HEK293 (cell line): ENCODE measurements around the gene ICAM2.

Experiments used
- CTCF ChIA-PET: fragments of 350-600 bp; formaldehyde crosslinking; extraction: SDS; loops from one replicate; lab custom pipeline; 2021; ENCODE audit warnings: antibody characterized with exemption; lab: Yijun Ruan, JAX
- POLR2A ChIA-PET: fragments of 300-600 bp; formaldehyde crosslinking; extraction: SDS; loops from one replicate; lab custom pipeline; 2020; ENCODE audit warnings: antibody characterized with exemption, inconsistent platforms; lab: Yijun Ruan, JAX
- H3K27ac ChIP-seq: fragments of 200-500 bp; sonication (Bioruptor generic); 2 replicates; pipeline ENCODE4 v1.5.1; 2014; ENCODE audit warnings: low read depth, low read length, control low read depth, inconsistent platforms; ENCODE audit errors: extremely low read depth
- H3K36me3 ChIP-seq, 2 experiments: fragments of 200-500 bp in 1 of 2; sonication (Bioruptor generic) in 1 of 2; 1 replicate in 1 of 2; 2 replicates in 1 of 2; pipeline ENCODE4 v1.5.1; 2014 to 2017; ENCODE audit warnings: inconsistent platforms in 2 of 2, low read length in 2 of 2; ENCODE audit not compliant: control insufficient read depth in 2 of 2, insufficient read depth in 1 of 2
- H3K4me1 ChIP-seq: fragments of 200-500 bp; sonication (Bioruptor generic); 2 replicates; pipeline ENCODE4 v1.5.1; 2014; ENCODE audit warnings: mild to moderate bottlenecking, low read length, inconsistent platforms; ENCODE audit not compliant: control insufficient read depth, insufficient read depth
- H3K4me3 ChIP-seq: 2 replicates; pipeline ENCODE4 v1.5.1; 2011; ENCODE audit warnings: low read depth, mild to moderate bottlenecking, control low read depth, low read length, moderate library complexity
- H3K9me3 ChIP-seq: fragments of 200-500 bp; sonication (Bioruptor generic); 2 replicates; pipeline ENCODE4 v1.5.1; 2014; ENCODE audit warnings: low read depth, low read length, inconsistent platforms; ENCODE audit not compliant: control insufficient read depth, insufficient read depth
- BCL11B ChIP-seq: fragments of 450-650 bp; formaldehyde crosslinking; IDR thresholded peaks from 2 replicates; pipeline ENCODE4 v1.5.1; 2016; ENCODE audit warnings: low read depth, missing biosample characterization, missing genetic modification characterization
- HOXA7 ChIP-seq: sonication (generic); formaldehyde crosslinking; IDR thresholded peaks from 2 replicates; pipeline ENCODE4 v1.8.1; 2022; ENCODE audit warnings: missing genetic modification reagents, borderline replicate concordance
- KLF1 ChIP-seq: fragments of 450-650 bp; formaldehyde crosslinking; IDR thresholded peaks from 2 replicates; pipeline ENCODE4 v1.5.1; 2016; ENCODE audit warnings: missing biosample characterization, missing genetic modification characterization
- OVOL3 ChIP-seq: fragments of 450-650 bp; formaldehyde crosslinking; IDR thresholded peaks from 2 replicates; pipeline ENCODE4 v1.5.1; 2016; ENCODE audit warnings: missing biosample characterization, missing genetic modification characterization
- TRIM28 ChIP-seq: IDR thresholded peaks from 2 replicates; pipeline ENCODE4 v1.6.1; 2011; ENCODE audit warnings: low read length, control low read depth, borderline replicate concordance
- ZNF138 ChIP-seq: fragments of 450-650 bp; formaldehyde crosslinking; IDR thresholded peaks from 2 replicates; pipeline ENCODE4 v1.5.1; 2016; ENCODE audit warnings: missing biosample characterization, missing genetic modification characterization, borderline replicate concordance
- ZNF157 ChIP-seq: fragments of 450-650 bp; formaldehyde crosslinking; IDR thresholded peaks from 2 replicates; pipeline ENCODE4 v1.5.1; 2016; ENCODE audit warnings: missing biosample characterization, missing genetic modification characterization
- ZNF248 ChIP-seq: fragments of 450-650 bp; formaldehyde crosslinking; IDR thresholded peaks from 2 replicates; pipeline ENCODE4 v1.5.1; 2017; ENCODE audit warnings: missing biosample characterization, missing genetic modification characterization
- ZNF350 ChIP-seq: fragments of 450-650 bp; formaldehyde crosslinking; IDR thresholded peaks from 2 replicates; pipeline ENCODE4 v1.5.0; 2017; ENCODE audit warnings: missing biosample characterization, mild to moderate bottlenecking, missing genetic modification characterization
- ZNF549 ChIP-seq: fragments of 450-650 bp; IDR thresholded peaks from 2 replicates; pipeline ENCODE4 v1.5.1; 2018; ENCODE audit warnings: missing biosample characterization, missing genetic modification characterization, mild to moderate bottlenecking, inconsistent platforms, moderate library complexity
- TF ChIP-seq, protein P1 (sequence below): fragments of 450-650 bp; formaldehyde crosslinking; IDR thresholded peaks from 2 replicates; pipeline ENCODE4 v1.5.1; 2016; ENCODE audit warnings: missing biosample characterization, missing genetic modification characterization
- TF ChIP-seq, protein P2 (sequence below): fragments of 450-650 bp; formaldehyde crosslinking; optimal IDR thresholded peaks from 2 replicates; pipeline ENCODE3; 2016; ENCODE audit warnings: missing biosample characterization, mild to moderate bottlenecking, missing genetic modification characterization
- TF ChIP-seq, protein P3 (sequence below): fragments of 450-650 bp; IDR thresholded peaks from 2 replicates; pipeline ENCODE4 v1.5.1; 2018; ENCODE audit warnings: missing biosample characterization, mild to moderate bottlenecking, missing genetic modification characterization
- TF ChIP-seq, protein P4 (sequence below): fragments of 450-650 bp; formaldehyde crosslinking; IDR thresholded peaks from 2 replicates; pipeline ENCODE4 v1.5.1; 2017; ENCODE audit warnings: missing biosample characterization, missing genetic modification characterization

ICAM2 gene

DNA sequence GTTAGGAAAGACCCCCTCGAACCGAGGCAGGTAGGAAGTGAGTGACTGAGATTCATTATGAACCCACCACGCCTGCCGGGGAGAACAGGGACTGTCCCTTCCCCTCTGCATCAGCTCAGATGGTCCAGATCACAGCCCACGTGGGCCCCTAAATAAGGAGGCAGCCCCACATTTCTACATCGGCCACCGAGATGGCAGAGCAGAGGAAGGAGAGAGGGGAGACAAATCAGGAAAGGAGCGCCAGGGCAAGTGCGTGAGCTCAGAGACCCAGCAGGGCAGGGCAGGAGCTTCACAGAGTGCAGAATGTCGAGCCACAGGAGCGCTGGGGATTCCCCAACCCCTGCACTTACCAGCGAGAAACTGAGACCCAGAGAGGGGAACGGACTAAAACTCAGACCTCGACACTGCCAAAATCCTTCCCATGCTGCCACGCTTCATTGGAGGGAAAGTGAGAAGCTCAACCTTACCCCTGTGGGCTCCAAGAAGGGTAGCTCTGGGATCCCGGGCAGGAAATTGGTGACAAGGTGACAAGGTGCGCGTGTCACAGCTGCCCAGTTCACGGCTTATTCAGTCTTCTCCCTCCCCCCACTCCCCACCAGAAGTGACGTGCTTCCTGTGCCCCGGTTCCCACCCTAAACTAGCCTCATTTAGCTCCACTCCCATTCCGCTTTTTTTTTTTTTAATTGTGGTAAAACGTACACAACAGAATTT, at the start of gene ICAM2:
Gene ICAM2 (minus strand): TSS at position 578 of the 711 bp plus-strand sequence. CDS start 13,942 bp downstream, outside the sequence.
- ChIA-PET POLR2A (interaction anchor here (1.2 kb wide), 1 partner anchor 10 kb away, joined by 5 read pairs; no protein-coding TSS in a partner anchor), CTCF (interaction anchor here (0.6 to 1.6 kb wide), 5 partner anchors 8 to 115 kb away, joined by 3 to 5 read pairs (median 3); partner anchors contain the start of gene CSHL1)
- TF ChIP-seq ZNF138 (tag by site-specific recombination): no peak
- Histone ChIP-seq H3K36me3 (no peaks in the 10 kb centered on the region), H3K4me1 (no peaks in the 10 kb centered on the region), H3K9me3 (no peaks in the 10 kb centered on the region), H3K4me3 (no peak within 1 kb of the TSS), H3K27ac (no peak within 1 kb of the TSS)

DNA sequence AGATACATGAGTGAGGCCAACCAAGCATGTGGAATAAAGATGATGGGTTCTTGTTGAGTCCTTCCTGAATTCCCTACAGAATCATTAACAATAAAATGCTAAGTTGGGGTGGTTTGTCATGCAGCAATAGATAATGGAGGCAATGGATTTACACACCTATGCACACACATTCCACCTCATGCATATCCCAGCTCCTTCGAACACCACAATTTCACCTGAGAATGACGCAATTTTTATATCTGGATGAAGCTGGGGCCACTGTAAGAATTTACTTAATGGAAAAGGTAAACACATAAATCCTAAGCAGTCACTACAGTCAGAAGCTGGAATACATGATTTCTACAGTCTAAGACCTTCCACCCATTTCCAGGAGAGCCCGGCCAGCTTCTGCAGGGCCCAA, 49.8 kb upstream of the ICAM2 start:
- Histone ChIP-seq H3K36me3 (peaks cover 0 to 47% of the 10 kb centered on the region in 2 experiments; a peak in 2 of 3 replicates), H3K4me1 (no peaks in the 10 kb centered on the region), H3K4me3 (no peak overlapping the region), H3K27ac (no peak overlapping the region), H3K9me3 (no peaks in the 10 kb centered on the region)
- CTCF ChIA-PET: interaction anchor here (0.6 kb wide), 1 partner anchor 64 kb away, joined by 3 read pairs; no protein-coding TSS in a partner anchor
- POLR2A ChIA-PET: no interaction called here
- TF ChIP-seq, protein P1, sequence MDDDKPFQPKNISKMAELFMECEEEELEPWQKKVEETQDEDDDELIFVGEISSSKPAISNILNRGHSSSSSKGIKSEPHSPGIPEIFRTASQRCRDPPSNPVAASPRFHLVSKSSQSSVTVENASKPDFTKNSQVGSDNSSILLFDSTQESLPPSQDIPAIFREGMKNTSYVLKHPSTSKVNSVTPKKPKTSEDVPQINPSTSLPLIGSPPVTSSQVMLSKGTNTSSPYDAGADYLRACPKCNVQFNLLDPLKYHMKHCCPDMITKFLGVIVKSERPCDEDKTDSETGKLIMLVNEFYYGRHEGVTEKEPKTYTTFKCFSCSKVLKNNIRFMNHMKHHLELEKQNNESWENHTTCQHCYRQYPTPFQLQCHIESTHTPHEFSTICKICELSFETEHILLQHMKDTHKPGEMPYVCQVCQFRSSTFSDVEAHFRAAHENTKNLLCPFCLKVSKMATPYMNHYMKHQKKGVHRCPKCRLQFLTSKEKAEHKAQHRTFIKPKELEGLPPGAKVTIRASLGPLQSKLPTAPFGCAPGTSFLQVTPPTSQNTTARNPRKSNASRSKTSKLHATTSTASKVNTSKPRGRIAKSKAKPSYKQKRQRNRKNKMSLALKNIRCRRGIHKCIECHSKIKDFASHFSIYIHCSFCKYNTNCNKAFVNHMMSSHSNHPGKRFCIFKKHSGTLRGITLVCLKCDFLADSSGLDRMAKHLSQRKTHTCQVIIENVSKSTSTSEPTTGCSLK (tag by site-specific recombination): no peak
- TF ChIP-seq TRIM28 (no peak), ZNF549 (tag by site-specific recombination) (no peak), ZNF248 (no peak), HOXA7 (CRISPR knock-in tag) (no peak), ZNF350 (tag by site-specific recombination) (no peak), OVOL3 (tag by site-specific recombination) (no peak), ZNF138 (tag by site-specific recombination) (no peak), BCL11B (tag by site-specific recombination) (no peak), KLF1 (tag by site-specific recombination) (no peak), ZNF157 (no peak)
- TF ChIP-seq, protein P2, sequence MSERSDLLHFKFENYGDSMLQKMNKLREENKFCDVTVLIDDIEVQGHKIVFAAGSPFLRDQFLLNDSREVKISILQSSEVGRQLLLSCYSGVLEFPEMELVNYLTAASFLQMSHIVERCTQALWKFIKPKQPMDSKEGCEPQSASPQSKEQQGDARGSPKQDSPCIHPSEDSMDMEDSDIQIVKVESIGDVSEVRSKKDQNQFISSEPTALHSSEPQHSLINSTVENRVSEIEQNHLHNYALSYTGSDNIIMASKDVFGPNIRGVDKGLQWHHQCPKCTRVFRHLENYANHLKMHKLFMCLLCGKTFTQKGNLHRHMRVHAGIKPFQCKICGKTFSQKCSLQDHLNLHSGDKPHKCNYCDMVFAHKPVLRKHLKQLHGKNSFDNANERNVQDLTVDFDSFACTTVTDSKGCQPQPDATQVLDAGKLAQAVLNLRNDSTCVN: no peak
- TF ChIP-seq, protein P3, sequence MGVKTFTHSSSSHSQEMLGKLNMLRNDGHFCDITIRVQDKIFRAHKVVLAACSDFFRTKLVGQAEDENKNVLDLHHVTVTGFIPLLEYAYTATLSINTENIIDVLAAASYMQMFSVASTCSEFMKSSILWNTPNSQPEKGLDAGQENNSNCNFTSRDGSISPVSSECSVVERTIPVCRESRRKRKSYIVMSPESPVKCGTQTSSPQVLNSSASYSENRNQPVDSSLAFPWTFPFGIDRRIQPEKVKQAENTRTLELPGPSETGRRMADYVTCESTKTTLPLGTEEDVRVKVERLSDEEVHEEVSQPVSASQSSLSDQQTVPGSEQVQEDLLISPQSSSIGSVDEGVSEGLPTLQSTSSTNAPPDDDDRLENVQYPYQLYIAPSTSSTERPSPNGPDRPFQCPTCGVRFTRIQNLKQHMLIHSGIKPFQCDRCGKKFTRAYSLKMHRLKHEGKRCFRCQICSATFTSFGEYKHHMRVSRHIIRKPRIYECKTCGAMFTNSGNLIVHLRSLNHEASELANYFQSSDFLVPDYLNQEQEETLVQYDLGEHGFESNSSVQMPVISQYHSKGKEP: no peak
- TF ChIP-seq, protein P4, sequence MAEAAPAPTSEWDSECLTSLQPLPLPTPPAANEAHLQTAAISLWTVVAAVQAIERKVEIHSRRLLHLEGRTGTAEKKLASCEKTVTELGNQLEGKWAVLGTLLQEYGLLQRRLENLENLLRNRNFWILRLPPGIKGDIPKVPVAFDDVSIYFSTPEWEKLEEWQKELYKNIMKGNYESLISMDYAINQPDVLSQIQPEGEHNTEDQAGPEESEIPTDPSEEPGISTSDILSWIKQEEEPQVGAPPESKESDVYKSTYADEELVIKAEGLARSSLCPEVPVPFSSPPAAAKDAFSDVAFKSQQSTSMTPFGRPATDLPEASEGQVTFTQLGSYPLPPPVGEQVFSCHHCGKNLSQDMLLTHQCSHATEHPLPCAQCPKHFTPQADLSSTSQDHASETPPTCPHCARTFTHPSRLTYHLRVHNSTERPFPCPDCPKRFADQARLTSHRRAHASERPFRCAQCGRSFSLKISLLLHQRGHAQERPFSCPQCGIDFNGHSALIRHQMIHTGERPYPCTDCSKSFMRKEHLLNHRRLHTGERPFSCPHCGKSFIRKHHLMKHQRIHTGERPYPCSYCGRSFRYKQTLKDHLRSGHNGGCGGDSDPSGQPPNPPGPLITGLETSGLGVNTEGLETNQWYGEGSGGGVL (tag by site-specific recombination): no peak
